Measurements from ENCODE around the gene IDUA.
"Not testable (repeated sequence)": the region's sequence is repeated elsewhere in the genome, so short reads cannot be mapped to it uniquely, and the experiment has no call there.

IDUA gene

GRCh38 chr4:973431-974397 lies 13.1 kb upstream of the IDUA start, which contains the start of gene DGKQ:
DGKQ (minus strand) TSS chr4:973569; CDS start chr4:973482, 87 bp downstream.
- in situ Hi-C loops (cut with HindIII; ENCODE audit: low sequenced_read_pairs), result no loop called here

DNA sequence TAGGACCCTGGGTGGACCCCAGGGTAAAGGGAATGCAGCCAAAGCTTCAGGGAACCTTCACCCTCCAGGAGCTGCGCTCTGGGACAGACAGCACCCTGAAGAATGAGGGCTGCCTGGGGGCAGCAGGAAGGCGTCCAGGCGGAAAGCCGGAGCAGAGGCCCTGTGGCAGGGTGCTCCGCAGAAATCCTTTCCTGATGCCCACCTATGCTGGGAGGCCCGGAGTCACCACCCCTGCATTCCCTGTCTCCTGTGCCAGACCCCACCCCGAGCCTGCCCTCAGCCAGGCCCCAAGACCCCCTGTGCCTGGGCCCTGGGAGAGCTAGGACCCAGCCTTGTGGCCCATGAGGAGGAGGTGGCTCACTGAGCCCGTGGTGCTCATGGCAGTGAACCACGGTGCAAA lies 12.2 kb upstream of the IDUA start:
- TF ChIP-seq, protein P1, sequence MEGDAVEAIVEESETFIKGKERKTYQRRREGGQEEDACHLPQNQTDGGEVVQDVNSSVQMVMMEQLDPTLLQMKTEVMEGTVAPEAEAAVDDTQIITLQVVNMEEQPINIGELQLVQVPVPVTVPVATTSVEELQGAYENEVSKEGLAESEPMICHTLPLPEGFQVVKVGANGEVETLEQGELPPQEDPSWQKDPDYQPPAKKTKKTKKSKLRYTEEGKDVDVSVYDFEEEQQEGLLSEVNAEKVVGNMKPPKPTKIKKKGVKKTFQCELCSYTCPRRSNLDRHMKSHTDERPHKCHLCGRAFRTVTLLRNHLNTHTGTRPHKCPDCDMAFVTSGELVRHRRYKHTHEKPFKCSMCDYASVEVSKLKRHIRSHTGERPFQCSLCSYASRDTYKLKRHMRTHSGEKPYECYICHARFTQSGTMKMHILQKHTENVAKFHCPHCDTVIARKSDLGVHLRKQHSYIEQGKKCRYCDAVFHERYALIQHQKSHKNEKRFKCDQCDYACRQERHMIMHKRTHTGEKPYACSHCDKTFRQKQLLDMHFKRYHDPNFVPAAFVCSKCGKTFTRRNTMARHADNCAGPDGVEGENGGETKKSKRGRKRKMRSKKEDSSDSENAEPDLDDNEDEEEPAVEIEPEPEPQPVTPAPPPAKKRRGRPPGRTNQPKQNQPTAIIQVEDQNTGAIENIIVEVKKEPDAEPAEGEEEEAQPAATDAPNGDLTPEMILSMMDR (IDR thresholded peaks at IDR 0.05; ENCODE audit: low read depth, low read length), result no peak
- DNase-seq (ENCODE audit: low read depth, low spot score), result no peak
- in situ Hi-C loops (cut with HindIII; ENCODE audit: low sequenced_read_pairs), result no loop called here
- no peak overlapping the region for H3K4me3 ChIP-seq (ENCODE audit: low read depth, low read length)

More at GRCh38 chr4:973431-974397, 13.1 kb upstream of the IDUA start, which contains the start of gene DGKQ:
- peak; percentile 77 for DNase-seq (ENCODE audit: low read depth, low spot score)
- peak within 1 kb of the TSS; percentile 53 for H3K4me3 ChIP-seq (ENCODE audit: low read depth, low read length)
- TF ChIP-seq, protein P1 (IDR thresholded peaks at IDR 0.05; ENCODE audit: low read depth, low read length), result no peak

DNA sequence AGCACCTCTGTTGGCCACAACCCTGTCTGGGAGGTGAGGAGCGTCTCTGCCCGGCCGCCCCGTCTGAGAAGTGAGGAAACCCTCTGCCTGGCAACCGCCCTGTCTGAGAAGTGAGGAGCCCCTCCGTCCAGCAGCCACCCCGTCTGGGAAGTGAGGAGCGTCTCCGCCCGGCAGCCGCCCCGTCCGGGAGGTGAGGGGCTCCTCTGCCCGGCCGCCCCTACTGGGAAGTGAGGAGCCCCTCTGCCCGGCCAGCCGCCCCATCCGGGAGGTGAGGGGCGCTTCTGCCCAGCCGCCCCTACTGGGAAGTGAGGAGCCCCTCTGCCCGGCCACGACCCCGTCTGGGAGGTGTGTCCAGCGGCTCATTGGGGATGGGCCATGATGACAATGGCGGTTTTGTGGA lies 10.8 kb upstream of the IDUA start:
- in situ Hi-C loops (cut with HindIII; ENCODE audit: low sequenced_read_pairs); DNase-seq (ENCODE audit: low read depth, low spot score); H3K4me3 ChIP-seq (ENCODE audit: low read depth, low read length): not testable (repeated sequence)

GRCh38 chr4:978957-979701 lies 7.7 kb upstream of the IDUA start:
- DNase-seq (ENCODE audit: low read depth, low spot score), result no peak
- in situ Hi-C loops (cut with HindIII; ENCODE audit: low sequenced_read_pairs), result no loop called here
- TF ChIP-seq, protein P1 (IDR thresholded peaks at IDR 0.05; ENCODE audit: low read depth, low read length), result no peak

GRCh38 chr4:982291-982690 lies 4.6 kb upstream of the IDUA start:
- no peak for DNase-seq (ENCODE audit: low read depth, low spot score)
- in situ Hi-C loops (cut with HindIII; ENCODE audit: low sequenced_read_pairs), result no loop called here
- TF ChIP-seq, protein P1 (IDR thresholded peaks at IDR 0.05; ENCODE audit: low read depth, low read length), result no peak
- no peak overlapping the region for H3K4me3 ChIP-seq (ENCODE audit: low read depth, low read length)

More at GRCh38 chr4:978957-979701, 7.7 kb upstream of the IDUA start:
- no peak overlapping the region for H3K4me3 ChIP-seq (ENCODE audit: low read depth, low read length)

DNA sequence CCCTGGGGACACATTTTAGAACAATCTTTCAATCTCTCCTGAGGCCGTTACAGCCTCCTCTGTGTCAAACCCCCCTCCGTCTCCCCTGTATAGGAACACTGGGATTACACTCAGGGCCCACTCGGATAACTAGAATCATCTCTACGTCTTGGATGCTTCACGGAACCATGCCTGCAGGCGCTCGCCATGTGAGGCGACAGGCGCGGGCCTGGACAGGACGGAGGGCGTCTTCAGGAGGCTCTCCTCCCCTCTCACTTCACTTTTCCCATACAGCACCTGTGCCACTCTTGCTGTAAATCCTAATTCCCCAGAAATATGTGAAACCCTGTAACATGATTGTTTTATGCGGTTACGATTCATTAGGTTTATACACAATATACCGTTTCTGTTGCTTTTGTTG lies 4.0 kb upstream of the IDUA start:
- TF ChIP-seq, protein P1 (IDR thresholded peaks at IDR 0.05; ENCODE audit: low read depth, low read length), result no peak
- in situ Hi-C loops (cut with HindIII; ENCODE audit: low sequenced_read_pairs), result no loop called here
- DNase-seq (ENCODE audit: low read depth, low spot score), result no peak
- H3K4me3 ChIP-seq (ENCODE audit: low read depth, low read length), result no peak overlapping the region
